Gastroesophageal sphincter (tissue), 3 donors: ENCODE results near the gene THOC6.

Source experiments
- EP300 ChIP-seq: sonication (generic); formaldehyde crosslinking; IDR thresholded peaks from one replicate; pipeline ENCODE4 v1.6.1; 2017; ENCODE audit warnings: antibody characterized with exemption, mild to moderate bottlenecking
- POLR2A ChIP-seq, 2 donors: fragments of 450-650 bp; IDR thresholded peaks; one replicate each; pipeline ENCODE4 v1.6.1; 2017; ENCODE audit warnings: antibody characterized with exemption in 2 of 2, mild to moderate bottlenecking in 2 of 2, moderate library complexity in 1 of 2
- POLR2AphosphoS5 ChIP-seq: sonication (generic); formaldehyde crosslinking; IDR thresholded peaks from one replicate; pipeline ENCODE4 v1.6.1; 2017; ENCODE audit warnings: antibody characterized with exemption
- TF ChIP-seq, protein P1 (sequence below), 4 experiments: fragments of 200-600 bp in 2 of 4; fragments of 450-650 bp in 2 of 4; sonication (generic) in 1 of 4; IDR thresholded peaks; one replicate each; pipeline ENCODE4 v1.5.1; 2017 to 2019; ENCODE audit warnings: antibody characterized with exemption in 4 of 4, mild to moderate bottlenecking in 2 of 4, moderate library complexity in 2 of 4

DNA sequence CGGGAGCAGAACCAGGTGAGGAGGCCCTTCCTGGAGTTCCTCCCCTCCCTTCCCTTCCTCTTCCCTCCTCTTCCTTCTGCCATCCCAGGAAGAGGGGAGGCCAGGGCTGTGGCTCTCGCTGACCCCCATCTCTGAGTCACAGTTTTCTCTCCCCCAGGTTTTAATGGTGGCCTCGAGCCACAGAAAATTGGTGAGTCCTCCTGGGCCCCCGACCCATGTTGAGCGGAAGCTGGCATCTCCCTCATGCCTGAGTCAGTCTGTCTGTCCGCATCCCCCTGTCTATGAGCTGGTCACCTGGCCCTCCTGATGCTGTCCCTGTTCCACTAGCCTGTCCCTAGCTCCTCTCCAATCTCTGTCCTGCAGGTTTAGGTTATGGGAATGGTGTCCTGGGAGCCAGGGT lies 23.9 kb upstream of the THOC6 start:
- TF ChIP-seq, protein P1, sequence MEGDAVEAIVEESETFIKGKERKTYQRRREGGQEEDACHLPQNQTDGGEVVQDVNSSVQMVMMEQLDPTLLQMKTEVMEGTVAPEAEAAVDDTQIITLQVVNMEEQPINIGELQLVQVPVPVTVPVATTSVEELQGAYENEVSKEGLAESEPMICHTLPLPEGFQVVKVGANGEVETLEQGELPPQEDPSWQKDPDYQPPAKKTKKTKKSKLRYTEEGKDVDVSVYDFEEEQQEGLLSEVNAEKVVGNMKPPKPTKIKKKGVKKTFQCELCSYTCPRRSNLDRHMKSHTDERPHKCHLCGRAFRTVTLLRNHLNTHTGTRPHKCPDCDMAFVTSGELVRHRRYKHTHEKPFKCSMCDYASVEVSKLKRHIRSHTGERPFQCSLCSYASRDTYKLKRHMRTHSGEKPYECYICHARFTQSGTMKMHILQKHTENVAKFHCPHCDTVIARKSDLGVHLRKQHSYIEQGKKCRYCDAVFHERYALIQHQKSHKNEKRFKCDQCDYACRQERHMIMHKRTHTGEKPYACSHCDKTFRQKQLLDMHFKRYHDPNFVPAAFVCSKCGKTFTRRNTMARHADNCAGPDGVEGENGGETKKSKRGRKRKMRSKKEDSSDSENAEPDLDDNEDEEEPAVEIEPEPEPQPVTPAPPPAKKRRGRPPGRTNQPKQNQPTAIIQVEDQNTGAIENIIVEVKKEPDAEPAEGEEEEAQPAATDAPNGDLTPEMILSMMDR (IDR thresholded peaks at IDR 0.05), result no peak
- TF ChIP-seq POLR2A (IDR thresholded peaks at IDR 0.05) (no peak), EP300 (no peak), POLR2AphosphoS5 (no peak)
